ENCODE measurements around the gene RBSN. TPM values are rescaled to one million over a fixed set of nuclear protein-coding genes. Genes with fewer than 3 reads are reported as not detected.

RBSN gene
- total and polyA plus RNA-seq, 2 of the 4 experiments (the other 2 are of a cell fraction) = 8.7 to 33.7 TPM

DNA sequence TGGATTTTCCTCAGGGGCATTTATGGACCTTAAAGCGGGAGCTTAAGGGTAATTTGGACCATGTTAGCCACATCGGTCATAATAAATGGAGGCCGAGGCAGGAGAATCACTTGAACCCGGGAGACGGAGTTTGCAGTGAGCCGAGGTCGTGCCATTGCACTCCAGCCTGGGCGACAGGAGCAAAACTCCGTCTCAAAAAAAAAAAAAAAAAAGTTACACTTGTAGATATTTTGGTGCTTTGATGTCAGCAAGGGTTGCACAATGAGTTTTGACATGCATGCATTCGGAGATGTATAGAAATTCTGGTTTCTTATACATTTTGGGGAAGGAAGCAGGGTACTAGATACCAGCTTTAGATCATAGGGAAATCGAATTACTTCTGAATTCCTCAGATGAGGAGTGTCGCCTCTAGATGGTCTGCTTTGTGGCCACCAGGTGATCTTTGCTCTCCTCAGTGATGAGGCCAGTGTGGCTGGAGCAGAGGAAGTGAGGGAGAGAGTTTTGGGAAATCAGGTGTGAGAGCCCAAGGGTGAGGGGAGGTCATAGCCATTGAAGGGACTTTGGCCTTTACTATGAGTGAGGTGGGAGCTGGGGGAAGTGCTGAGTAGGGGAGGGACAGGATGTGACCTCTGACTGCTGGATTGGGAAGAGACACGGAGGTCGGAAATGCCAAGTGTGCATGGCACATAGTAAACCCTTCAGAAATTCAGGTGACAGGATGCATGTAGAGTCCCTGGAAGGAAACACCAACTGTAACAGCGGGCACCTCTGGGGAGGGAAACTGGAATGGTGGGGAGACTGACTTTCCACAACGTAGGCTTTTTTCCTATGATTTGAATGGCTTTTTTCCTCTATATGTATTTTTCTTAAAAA, 8.4 kb upstream of the RBSN start:
- H3K56ac ChIP-seq (ENCODE audit: extremely low read depth, insufficient read depth, low read length) = no peak overlapping the region
- H3K9me3 ChIP-seq (ENCODE audit: control insufficient read depth, insufficient read depth, low read length) = no peaks in the 10 kb centered on the region
- H3K36me3 ChIP-seq (ENCODE audit: control insufficient read depth, insufficient read depth, low read length) = no peaks in the 10 kb centered on the region
- no peak overlapping the region for H2BK120ac ChIP-seq (ENCODE audit: low read depth, low read length)
- H2AK5ac ChIP-seq (ENCODE audit: low read depth, low read length) = no peak overlapping the region
- no peak overlapping the region for H3K23ac ChIP-seq (ENCODE audit: low read depth, low read length)
- dilution Hi-C loops (cut with HindIII; ENCODE audit: low sequenced_read_pairs, unreplicated experiment) (no loop called here), in situ Hi-C loops (cut with MboI; ENCODE audit: low sequenced_read_pairs) (loop anchor here (25.0 kb wide), 1 partner anchor 280 kb away; no protein-coding TSS in a partner anchor), intact Hi-C loops (cut with micrococcal nuclease) (loop anchor here (5.0 to 10.0 kb wide), 2 partner anchors 297 to 450 kb away; no protein-coding TSS in a partner anchor)
- H2BK15ac ChIP-seq (ENCODE audit: low read depth, low read length) = no peak overlapping the region
- peaks cover 18% of the 10 kb centered on the region for H3K27me3 ChIP-seq (ENCODE audit: control insufficient read depth, insufficient read depth, low read length)
- no peak overlapping the region for H2BK20ac ChIP-seq (ENCODE audit: low read depth, low read length)
- no peak overlapping the region for H2AK9ac ChIP-seq (replicated peaks; ENCODE audit: low read depth, low read length, poor library complexity)
- no peak overlapping the region for H3K4ac ChIP-seq (ENCODE audit: low read depth, low read length)
- ChIA-PET POLR2A (ENCODE audit: unreplicated experiment) (no interaction called here), CTCF (interaction anchor here (0.7 to 2.3 kb wide), 5 partner anchors 9 to 97 kb away, joined by 3 to 6 read pairs (median 3); no protein-coding TSS in a partner anchor)
- H4K5ac ChIP-seq (ENCODE audit: low read depth, low read length) = no peak overlapping the region
- H4K91ac ChIP-seq (ENCODE audit: insufficient read depth, low read depth, low read length) = no peak overlapping the region
- no peak overlapping the region for H2BK5ac ChIP-seq (ENCODE audit: low read depth, low read length, poor library complexity, severe bottlenecking)
- no peak for TF ChIP-seq RAD21 (IDR thresholded peaks at IDR 0.05; ENCODE audit: low read length)
- TF ChIP-seq CHD1 (IDR thresholded peaks at IDR 0.05; ENCODE audit: low read depth, low read length) = no peak
- no peak for TF ChIP-seq SMC3 (IDR thresholded peaks at IDR 0.05; ENCODE audit: low read depth, low read length)
- TF ChIP-seq, protein P1, sequence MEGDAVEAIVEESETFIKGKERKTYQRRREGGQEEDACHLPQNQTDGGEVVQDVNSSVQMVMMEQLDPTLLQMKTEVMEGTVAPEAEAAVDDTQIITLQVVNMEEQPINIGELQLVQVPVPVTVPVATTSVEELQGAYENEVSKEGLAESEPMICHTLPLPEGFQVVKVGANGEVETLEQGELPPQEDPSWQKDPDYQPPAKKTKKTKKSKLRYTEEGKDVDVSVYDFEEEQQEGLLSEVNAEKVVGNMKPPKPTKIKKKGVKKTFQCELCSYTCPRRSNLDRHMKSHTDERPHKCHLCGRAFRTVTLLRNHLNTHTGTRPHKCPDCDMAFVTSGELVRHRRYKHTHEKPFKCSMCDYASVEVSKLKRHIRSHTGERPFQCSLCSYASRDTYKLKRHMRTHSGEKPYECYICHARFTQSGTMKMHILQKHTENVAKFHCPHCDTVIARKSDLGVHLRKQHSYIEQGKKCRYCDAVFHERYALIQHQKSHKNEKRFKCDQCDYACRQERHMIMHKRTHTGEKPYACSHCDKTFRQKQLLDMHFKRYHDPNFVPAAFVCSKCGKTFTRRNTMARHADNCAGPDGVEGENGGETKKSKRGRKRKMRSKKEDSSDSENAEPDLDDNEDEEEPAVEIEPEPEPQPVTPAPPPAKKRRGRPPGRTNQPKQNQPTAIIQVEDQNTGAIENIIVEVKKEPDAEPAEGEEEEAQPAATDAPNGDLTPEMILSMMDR (conservative IDR thresholded peaks at IDR 0.05; ENCODE audit: low read depth, low read length) = no peak
- TF ChIP-seq, protein P2, sequence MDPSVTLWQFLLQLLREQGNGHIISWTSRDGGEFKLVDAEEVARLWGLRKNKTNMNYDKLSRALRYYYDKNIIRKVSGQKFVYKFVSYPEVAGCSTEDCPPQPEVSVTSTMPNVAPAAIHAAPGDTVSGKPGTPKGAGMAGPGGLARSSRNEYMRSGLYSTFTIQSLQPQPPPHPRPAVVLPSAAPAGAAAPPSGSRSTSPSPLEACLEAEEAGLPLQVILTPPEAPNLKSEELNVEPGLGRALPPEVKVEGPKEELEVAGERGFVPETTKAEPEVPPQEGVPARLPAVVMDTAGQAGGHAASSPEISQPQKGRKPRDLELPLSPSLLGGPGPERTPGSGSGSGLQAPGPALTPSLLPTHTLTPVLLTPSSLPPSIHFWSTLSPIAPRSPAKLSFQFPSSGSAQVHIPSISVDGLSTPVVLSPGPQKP (IDR thresholded peaks at IDR 0.05; ENCODE audit: borderline replicate concordance, low read depth, low read length) = no peak
- TF ChIP-seq MAZ (IDR thresholded peaks at IDR 0.05; ENCODE audit: borderline replicate concordance, low read depth, low read length) = no peak
- no peak for TF ChIP-seq RCOR1 (IDR thresholded peaks at IDR 0.05; ENCODE audit: insufficient replicate concordance, low read length)
- no peak for TF ChIP-seq NFE2L2 (IDR thresholded peaks at IDR 0.05; ENCODE audit: low read depth, low read length)
- H3K4me1 ChIP-seq (ENCODE audit: control insufficient read depth, insufficient read depth, low read length) = no peaks in the 10 kb centered on the region
- no peak overlapping the region for H3K18ac ChIP-seq (ENCODE audit: low read depth, low read length)
- ATAC-seq (ENCODE audit: low read depth) = no peak
- peaks cover 1% of the 10 kb centered on the region; the same call in 1 of the 2 replicates for H3K9me1 ChIP-seq (ENCODE audit: insufficient read depth, low read length)
- H4K20me1 ChIP-seq (ENCODE audit: insufficient read depth, low read length) = no peaks in the 10 kb centered on the region
- 55% methylated on average over 9 of the region's 16 CpGs; no CpG with 5 or more reads in 1 of the 2 experiments for WGBS, 2 experiments (ENCODE audit: extremely low coverage in 2 of 2, insufficient read length in 1 of 2)
- H2AFZ ChIP-seq (replicated peaks; ENCODE audit: low read length, poor library complexity) = no peak overlapping the region
- no peak overlapping the region for H4K8ac ChIP-seq (ENCODE audit: low read depth in 2 of 2, low read length in 2 of 2)
- DNase-seq = no peak
- H3K9ac ChIP-seq (ENCODE audit: low read depth, low read length) = no peak overlapping the region
- no TSS peak for BruUV-seq (replicated peaks)
- H3K79me1 ChIP-seq (ENCODE audit: low read depth in 1 of 2, low read length in 2 of 2) = no peaks in the 10 kb centered on the region
- H3K4me3 ChIP-seq (ENCODE audit: insufficient read depth, low read depth, low read length) = no peak overlapping the region
- H3K14ac ChIP-seq (replicated peaks; ENCODE audit: low read depth, low read length) = no peak overlapping the region
- no peak overlapping the region for H3K4me2 ChIP-seq (ENCODE audit: low read depth, low read length)
- H3K27ac ChIP-seq (ENCODE audit: insufficient read depth, low read length) = no peak overlapping the region

Data from IMR-90 (cell line).